ENCODE data around the gene ANXA11. TPM values are rescaled to one million over a fixed set of nuclear protein-coding genes. Genes with fewer than 3 reads are reported as not detected.

The ANXA11 gene
- total RNA-seq, 2 experiments from 2014 or later: 93.9 to 164 TPM

- Histone ChIP-seq H3K79me2 (ENCODE audit: insufficient read depth, low read depth, low read length) (peaks cover 40% of the 10 kb centered on the region), H3K27ac (ENCODE audit: low read depth, low read length, poor library complexity, severe bottlenecking) (peak overlapping the region; percentile 62), H3K9me3 (ENCODE audit: low read length) (no peaks in the 10 kb centered on the region), H3K36me3 (ENCODE audit: insufficient read depth, low read length) (no peaks in the 10 kb centered on the region), H3K4me3 (ENCODE audit: low read depth, low read length, poor library complexity, severe bottlenecking) (peak overlapping the region; percentile 80), H3K4me2 (ENCODE audit: low read length) (peak overlapping the region; percentile 99), H4K20me1 (ENCODE audit: insufficient read depth, low read length) (peaks cover 7% of the 10 kb centered on the region; the same call in 1 of the 2 replicates), H2AFZ (ENCODE audit: low read length) (peak overlapping the region; percentile 96; the same call in 1 of the 2 replicates), H3K9me2 (ENCODE audit: insufficient read depth, low read length) (no peaks in the 10 kb centered on the region), H3K4me1 (ENCODE audit: insufficient read depth, low read length, poor library complexity, severe bottlenecking) (peaks cover 36% of the 10 kb centered on the region)
- ChIA-PET POLR2A (interaction anchor here (0.9 kb wide), 1 partner anchor 19 kb away, joined by 4 read pairs; no protein-coding TSS in a partner anchor), CTCF (ENCODE audit: unreplicated experiment) (no interaction called here)
- DNase-seq (ENCODE audit: low spot score): no peak
- TF ChIP-seq CTCF (conservative IDR thresholded peaks at IDR 0.05; ENCODE audit: low read length) (no peak), EZH2phosphoT487 (IDR thresholded peaks at IDR 0.05; ENCODE audit: borderline replicate concordance, low read depth, low read length) (no peak)
- intact Hi-C loops (cut with micrococcal nuclease; ENCODE audit: unreplicated experiment): loop anchor here (10.0 kb wide), 1 partner anchor 961 kb away; no protein-coding TSS in a partner anchor
- no TSS peak for BruUV-seq (replicated peaks)
Measured at GRCh38 chr10:80206277-80206655, 929 bp upstream of the ANXA11 start.

DNA sequence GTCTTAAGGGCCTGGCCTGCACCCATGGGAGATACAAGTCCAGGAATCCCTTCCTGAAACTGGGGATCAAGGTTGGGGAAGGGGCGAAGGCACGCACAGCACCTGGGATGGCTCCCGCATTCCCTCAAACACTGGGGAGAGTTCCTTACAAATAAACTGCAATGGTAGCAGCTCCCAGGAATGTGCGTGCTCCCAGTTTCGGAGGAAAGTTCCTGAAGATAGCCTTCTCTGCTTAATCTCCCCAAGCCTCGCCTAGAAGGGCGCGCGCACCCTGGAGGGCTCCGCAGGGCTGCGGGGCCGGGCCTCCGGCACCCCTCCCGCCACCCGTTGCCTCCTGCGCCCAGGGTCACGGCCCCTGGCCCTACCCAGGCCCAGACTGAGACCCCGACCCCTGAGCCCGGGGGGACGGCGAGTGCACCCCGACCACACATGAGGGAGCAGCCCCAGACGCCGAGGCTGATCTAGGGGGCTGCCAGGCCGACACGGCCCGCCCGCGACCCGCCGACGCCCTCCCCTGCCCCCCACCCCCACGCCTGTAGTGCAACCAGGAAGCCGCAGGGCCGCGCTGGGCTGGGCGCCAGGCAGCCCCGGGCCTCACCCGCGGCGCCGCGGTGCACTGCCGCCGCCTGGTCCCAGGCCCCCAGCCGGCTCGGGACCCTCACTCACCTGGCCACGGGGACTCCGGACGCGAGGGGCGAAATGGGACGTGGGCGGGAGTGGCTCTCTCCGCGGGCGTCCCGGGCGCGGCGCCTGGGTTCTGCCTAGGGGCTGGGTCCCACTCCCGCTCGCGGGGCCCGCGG is 460 bp downstream of the ANXA11 start:
- peaks cover 54% of the 10 kb centered on the region for H3K79me2 ChIP-seq (ENCODE audit: insufficient read depth, low read depth, low read length)
- 0 out of 2 replicates have a peak, but pooled peaks cover 7% of the 10 kb centered on the region for H3K36me3 ChIP-seq (ENCODE audit: insufficient read depth, low read length)
- 0 out of 2 replicates have a peak overlapping the region, but pooled peaks have one; percentile 96 for H2AFZ ChIP-seq (ENCODE audit: low read length)
- peak overlapping the region; percentile 99 for H3K4me2 ChIP-seq (ENCODE audit: low read length)
- peak overlapping the region; percentile 62 for H3K27ac ChIP-seq (ENCODE audit: low read depth, low read length, poor library complexity, severe bottlenecking)
- no peaks in the 10 kb centered on the region for H3K9me3 ChIP-seq (ENCODE audit: low read length)
- TF ChIP-seq CTCF (conservative IDR thresholded peaks at IDR 0.05; ENCODE audit: low read length): 0 out of 2 replicates have a peak, but pooled peaks have one; percentile 9
- no peak for TF ChIP-seq EZH2phosphoT487 (IDR thresholded peaks at IDR 0.05; ENCODE audit: borderline replicate concordance, low read depth, low read length)
- ChIA-PET CTCF (ENCODE audit: unreplicated experiment) (interaction anchor here (2.2 kb wide), 1 partner anchor 17 kb away, joined by 15 read pairs; no protein-coding TSS in a partner anchor), POLR2A (interaction anchor here (1.5 to 4.2 kb wide), 2 partner anchors 17 to 29 kb away, joined by 4 to 36 read pairs; no protein-coding TSS in a partner anchor)
- H3K4me3 ChIP-seq (ENCODE audit: low read depth, low read length, poor library complexity, severe bottlenecking): peak overlapping the region; percentile 80
- intact Hi-C loops (cut with micrococcal nuclease; ENCODE audit: unreplicated experiment): loop anchor here (1.0 to 10.0 kb wide), 5 partner anchors 18 to 960 kb away; no protein-coding TSS in a partner anchor
- peaks cover 50% of the 10 kb centered on the region for H3K4me1 ChIP-seq (ENCODE audit: insufficient read depth, low read length, poor library complexity, severe bottlenecking)
- H3K9me2 ChIP-seq (ENCODE audit: insufficient read depth, low read length): no peaks in the 10 kb centered on the region
- peaks cover 12% of the 10 kb centered on the region; the same call in 1 of the 2 replicates for H4K20me1 ChIP-seq (ENCODE audit: insufficient read depth, low read length)
- DNase-seq (ENCODE audit: low spot score): peak; percentile 53
- BruUV-seq (replicated peaks): no TSS peak

Measured in OCI-LY7 (cell line).